ENCODE results near the gene DLGAP3.

DNA sequence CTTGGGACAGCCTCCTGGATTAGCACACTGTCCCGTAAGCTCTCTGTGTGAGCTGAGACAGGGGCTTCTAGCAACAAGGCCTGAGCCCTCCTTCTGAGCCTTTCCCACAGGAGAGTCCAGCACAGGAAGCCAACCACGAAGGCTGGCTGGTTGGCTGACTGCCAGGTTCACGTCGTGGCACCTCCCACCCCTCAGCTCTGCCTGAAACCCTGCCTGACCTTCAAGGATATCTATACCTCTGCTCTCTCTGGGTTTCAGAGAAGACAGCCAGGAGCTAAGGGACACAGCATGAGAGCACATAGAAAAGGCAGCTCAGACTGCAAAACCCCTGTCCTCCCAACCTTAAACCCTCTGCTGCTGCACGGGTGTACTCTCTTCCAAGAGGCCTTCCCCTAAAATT is 13.9 kb downstream of the DLGAP3 start:
- TF ChIP-seq, protein P1, sequence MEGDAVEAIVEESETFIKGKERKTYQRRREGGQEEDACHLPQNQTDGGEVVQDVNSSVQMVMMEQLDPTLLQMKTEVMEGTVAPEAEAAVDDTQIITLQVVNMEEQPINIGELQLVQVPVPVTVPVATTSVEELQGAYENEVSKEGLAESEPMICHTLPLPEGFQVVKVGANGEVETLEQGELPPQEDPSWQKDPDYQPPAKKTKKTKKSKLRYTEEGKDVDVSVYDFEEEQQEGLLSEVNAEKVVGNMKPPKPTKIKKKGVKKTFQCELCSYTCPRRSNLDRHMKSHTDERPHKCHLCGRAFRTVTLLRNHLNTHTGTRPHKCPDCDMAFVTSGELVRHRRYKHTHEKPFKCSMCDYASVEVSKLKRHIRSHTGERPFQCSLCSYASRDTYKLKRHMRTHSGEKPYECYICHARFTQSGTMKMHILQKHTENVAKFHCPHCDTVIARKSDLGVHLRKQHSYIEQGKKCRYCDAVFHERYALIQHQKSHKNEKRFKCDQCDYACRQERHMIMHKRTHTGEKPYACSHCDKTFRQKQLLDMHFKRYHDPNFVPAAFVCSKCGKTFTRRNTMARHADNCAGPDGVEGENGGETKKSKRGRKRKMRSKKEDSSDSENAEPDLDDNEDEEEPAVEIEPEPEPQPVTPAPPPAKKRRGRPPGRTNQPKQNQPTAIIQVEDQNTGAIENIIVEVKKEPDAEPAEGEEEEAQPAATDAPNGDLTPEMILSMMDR (IDR thresholded peaks at IDR 0.05 in 4 of 5, conservative IDR thresholded peaks at IDR 0.05 in 1 of 5), result no peak
- TF ChIP-seq POLR2A (IDR thresholded peaks at IDR 0.05), result no peak
